H9 (cell line): Measurements from ENCODE around the gene RPS21. TPM values are rescaled to one million over a fixed set of nuclear protein-coding genes. Genes with fewer than 3 reads are reported as not detected.

Source experiments
- DNase-seq: peaks from one replicate; pipeline ENCODE4 v3.0.0-alpha.2; 2017
- H2AFZ ChIP-seq: one replicate; pipeline ENCODE4 v1.6.1; 2013; ENCODE audit warnings: mild to moderate bottlenecking, low read length, control low read depth, moderate library complexity
- H2AK5ac ChIP-seq: 2 replicates; pipeline ENCODE4 v1.6.1; 2013; ENCODE audit warnings: low read length, control low read depth, mixed read lengths; ENCODE audit not compliant: insufficient read length
- H2BK120ac ChIP-seq: one replicate; pipeline ENCODE4 v1.6.1; 2013; ENCODE audit warnings: low read depth, mild to moderate bottlenecking, low read length, control low read depth, inconsistent platforms; ENCODE audit not compliant: poor library complexity, severe bottlenecking
- H2BK12ac ChIP-seq: 2 replicates; pipeline ENCODE4 v1.6.1; 2013; ENCODE audit warnings: low read length, control low read depth, mixed read lengths, low read depth; ENCODE audit not compliant: insufficient read length
- H2BK15ac ChIP-seq: 2 replicates; pipeline ENCODE4 v1.6.1; 2013; ENCODE audit warnings: low read depth, low read length, control low read depth
- H2BK20ac ChIP-seq: one replicate; pipeline ENCODE4 v1.6.1; 2013; ENCODE audit warnings: low read depth, mild to moderate bottlenecking, low read length, control low read depth, inconsistent platforms; ENCODE audit not compliant: poor library complexity, severe bottlenecking
- H2BK5ac ChIP-seq: 2 replicates; pipeline ENCODE4 v1.6.1; 2013; ENCODE audit warnings: low read length, control low read depth, mixed read lengths; ENCODE audit not compliant: insufficient read length
- H3K14ac ChIP-seq: 2 replicates; pipeline ENCODE4 v1.6.1; 2013; ENCODE audit warnings: low read length, control low read depth; ENCODE audit not compliant: insufficient read depth
- H3K18ac ChIP-seq: 2 replicates; pipeline ENCODE4 v1.6.1; 2013; ENCODE audit warnings: low read depth, mild to moderate bottlenecking, mixed read lengths, low read length, control low read depth; ENCODE audit not compliant: insufficient read length
- H3K23ac ChIP-seq: 2 replicates; pipeline ENCODE4 v1.6.1; 2013; ENCODE audit warnings: low read length, control low read depth, mixed read lengths, low read depth; ENCODE audit not compliant: insufficient read length
- H3K23me2 ChIP-seq: 2 replicates; pipeline ENCODE4 v1.6.1; 2013; ENCODE audit warnings: low read depth, mild to moderate bottlenecking, mixed read lengths, low read length, control low read depth; ENCODE audit not compliant: insufficient read length, poor library complexity, severe bottlenecking
- H3K27ac ChIP-seq: 2 replicates; pipeline ENCODE4 v1.5.1; 2013; ENCODE audit warnings: low read length, control low read depth, mixed read lengths, low read depth; ENCODE audit not compliant: insufficient read length
- H3K27me3 ChIP-seq: 2 replicates; pipeline ENCODE4 v1.6.1; 2013; ENCODE audit warnings: low read length, control low read depth, inconsistent platforms; ENCODE audit not compliant: insufficient read depth
- H3K4ac ChIP-seq: 2 replicates; pipeline ENCODE4 v1.6.1; 2013; ENCODE audit warnings: low read depth, mild to moderate bottlenecking, control low read depth, inconsistent platforms, low read length, moderate library complexity
- H3K4me1 ChIP-seq: 2 replicates; pipeline ENCODE4 v1.6.1; 2013; ENCODE audit warnings: low read length, control low read depth, inconsistent platforms; ENCODE audit not compliant: insufficient read depth
- H3K4me2 ChIP-seq: 2 replicates; pipeline ENCODE4 v1.6.1; 2013; ENCODE audit warnings: low read length, control low read depth, mixed read lengths; ENCODE audit not compliant: insufficient read length, insufficient read depth
- H3K56ac ChIP-seq: 2 replicates; pipeline ENCODE4 v1.6.1; 2013; ENCODE audit warnings: low read depth, mild to moderate bottlenecking, mixed read lengths, low read length, control low read depth; ENCODE audit not compliant: insufficient read length
- H3K79me1 ChIP-seq: 2 replicates; pipeline ENCODE4 v1.6.1; 2013; ENCODE audit warnings: low read depth, mild to moderate bottlenecking, moderate library complexity, low read length, control low read depth, inconsistent platforms; ENCODE audit not compliant: insufficient read depth, poor library complexity, severe bottlenecking
- H3K79me2 ChIP-seq: 2 replicates; pipeline ENCODE4 v1.6.1; 2013; ENCODE audit warnings: low read length, control low read depth, inconsistent platforms; ENCODE audit not compliant: insufficient read depth
- H3K9ac ChIP-seq: 2 replicates; pipeline ENCODE4 v1.6.1; 2013; ENCODE audit warnings: low read length, control low read depth, mixed read lengths; ENCODE audit not compliant: insufficient read length; ENCODE audit errors: extremely low read depth
- H3K9me3 ChIP-seq: one replicate; pipeline ENCODE4 v1.6.1; 2013; ENCODE audit warnings: low read depth, low read length, inconsistent platforms; ENCODE audit not compliant: control insufficient read depth
- H3T11ph ChIP-seq: one replicate; pipeline ENCODE4 v1.6.1; 2013; ENCODE audit warnings: mild to moderate bottlenecking, low read length, control low read depth, inconsistent platforms
- H4K20me1 ChIP-seq: one replicate; pipeline ENCODE4 v1.6.1; 2013; ENCODE audit not compliant: control insufficient read depth, insufficient read length, insufficient read depth
- H4K5ac ChIP-seq: 2 replicates; pipeline ENCODE4 v1.6.1; 2013; ENCODE audit warnings: low read depth, mild to moderate bottlenecking, mixed read lengths, low read length, control low read depth; ENCODE audit not compliant: insufficient read length
- H4K8ac ChIP-seq: replicated peaks from 2 replicates; pipeline ENCODE4 v1.6.1; 2013; ENCODE audit warnings: low read length, control low read depth, mixed read lengths, low read depth; ENCODE audit not compliant: insufficient read length
- H4K91ac ChIP-seq: 2 replicates; pipeline ENCODE4 v1.6.1; 2013; ENCODE audit warnings: low read depth, mild to moderate bottlenecking, moderate library complexity, mixed read lengths, low read length, control low read depth; ENCODE audit not compliant: insufficient read length
- H3K27ac Mint-ChIP-seq, 3 experiments: 2 replicates in 2 of 3; 3 replicates in 1 of 3; pipeline ENCODE4 v1.8.0; 2020 to 2021; ENCODE audit warnings: mixed read lengths in 3 of 3, mild to moderate bottlenecking in 1 of 3, moderate library complexity in 1 of 3
- H3K27me3 Mint-ChIP-seq: 2 replicates; pipeline ENCODE4 v1.8.0; 2021; ENCODE audit warnings: low read depth, mild to moderate bottlenecking, moderate library complexity, mixed read lengths
- H3K36me3 Mint-ChIP-seq, 3 experiments: 2 replicates in 2 of 3; 3 replicates in 1 of 3; pipeline ENCODE4 v1.8.0; 2020 to 2021; ENCODE audit warnings: low read depth in 3 of 3, mixed read lengths in 3 of 3; ENCODE audit not compliant: insufficient read depth in 1 of 3
- H3K4me1 Mint-ChIP-seq, 2 experiments: 2 replicates each; pipeline ENCODE4 v1.8.0; 2020; ENCODE audit warnings: mixed read lengths in 2 of 2
- H3K4me3 Mint-ChIP-seq, 2 experiments: 2 replicates in 1 of 2; 3 replicates in 1 of 2; pipeline ENCODE4 v1.8.0; 2020 to 2021; ENCODE audit warnings: mild to moderate bottlenecking in 2 of 2, mixed read lengths in 2 of 2, moderate library complexity in 1 of 2
- H3K9me3 Mint-ChIP-seq, 2 experiments: 2 replicates in 1 of 2; 3 replicates in 1 of 2; pipeline ENCODE4 v1.8.0; 2020; ENCODE audit warnings: mild to moderate bottlenecking in 2 of 2, mixed read lengths in 2 of 2, moderate library complexity in 1 of 2
- WGBS: extraction: QIAGEN DNeasy Blood & Tissue Kit; methylation state at CpG from one replicate; pipeline ENCODE4 v1.1.7; 2013; ENCODE audit warnings: missing lambda C conversion rate, low lambda C conversion rate, mixed read lengths; ENCODE audit not compliant: insufficient read length; ENCODE audit errors: extremely low coverage; 5-methylcytosine and 5-hydroxymethylcytosine counted together
- total RNA-seq: library from RNA; stranded (reverse); gene quantifications from 2 replicates; pipeline ENCODE4 v1.2.1, GENCODE V29; 2021
- TF ChIP-seq, protein P1 (sequence below): fragments of 200-600 bp; sonication (generic); conservative IDR thresholded peaks from 3 replicates; pipeline ENCODE4 v1.8.0; 2021; ENCODE audit warnings: antibody characterized with exemption, mild to moderate bottlenecking

RPS21 gene
- total RNA-seq, 1 experiment from 2014 or later: 1,715 TPM

DNA sequence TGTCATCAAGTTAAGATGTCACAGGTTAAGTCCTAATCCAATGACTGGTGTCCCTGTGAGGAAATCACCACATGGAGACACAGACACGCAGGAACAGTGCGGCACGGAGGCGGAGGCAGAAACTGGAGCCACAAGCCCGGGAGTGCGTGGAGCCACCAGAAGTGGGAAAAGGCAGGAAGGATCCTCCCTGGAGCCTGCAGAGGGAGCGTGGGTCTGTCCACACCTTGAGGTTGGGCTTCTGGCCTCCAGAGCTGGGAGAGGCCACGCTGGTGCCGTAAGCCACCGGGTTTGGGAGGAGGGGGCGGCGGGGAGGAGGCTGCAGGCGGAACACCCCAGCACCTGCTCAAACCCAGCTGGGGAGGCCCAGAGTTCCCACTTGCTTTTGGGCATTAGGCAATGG, 16.4 kb downstream of the RPS21 start:
- no peak overlapping the region for H3K4me2 ChIP-seq
- H4K5ac ChIP-seq: no peak overlapping the region
- H3K9me3 Mint-ChIP-seq: no peaks in the 10 kb centered on the region
- peaks cover under 1% of the 10 kb centered on the region; the same call in 1 of the 2 replicates for H3K27me3 Mint-ChIP-seq
- no peak overlapping the region for H4K8ac ChIP-seq
- H3K14ac ChIP-seq: no peak overlapping the region
- no peaks in the 10 kb centered on the region for H3K23me2 ChIP-seq
- no peak overlapping the region for H2BK5ac ChIP-seq
- no peak overlapping the region for H3K9ac ChIP-seq
- H3K23ac ChIP-seq: no peak overlapping the region
- H2BK12ac ChIP-seq: no peak overlapping the region
- H3K9me3 ChIP-seq: no peaks in the 10 kb centered on the region
- H3K36me3 Mint-ChIP-seq: peaks cover 0 to 4% (median 0%) of the 10 kb centered on the region in 3 experiments; a peak in 1 of 7 replicates
- no peak overlapping the region for H3K27ac Mint-ChIP-seq
- no peak overlapping the region for H3K4ac ChIP-seq
- TF ChIP-seq, protein P1, sequence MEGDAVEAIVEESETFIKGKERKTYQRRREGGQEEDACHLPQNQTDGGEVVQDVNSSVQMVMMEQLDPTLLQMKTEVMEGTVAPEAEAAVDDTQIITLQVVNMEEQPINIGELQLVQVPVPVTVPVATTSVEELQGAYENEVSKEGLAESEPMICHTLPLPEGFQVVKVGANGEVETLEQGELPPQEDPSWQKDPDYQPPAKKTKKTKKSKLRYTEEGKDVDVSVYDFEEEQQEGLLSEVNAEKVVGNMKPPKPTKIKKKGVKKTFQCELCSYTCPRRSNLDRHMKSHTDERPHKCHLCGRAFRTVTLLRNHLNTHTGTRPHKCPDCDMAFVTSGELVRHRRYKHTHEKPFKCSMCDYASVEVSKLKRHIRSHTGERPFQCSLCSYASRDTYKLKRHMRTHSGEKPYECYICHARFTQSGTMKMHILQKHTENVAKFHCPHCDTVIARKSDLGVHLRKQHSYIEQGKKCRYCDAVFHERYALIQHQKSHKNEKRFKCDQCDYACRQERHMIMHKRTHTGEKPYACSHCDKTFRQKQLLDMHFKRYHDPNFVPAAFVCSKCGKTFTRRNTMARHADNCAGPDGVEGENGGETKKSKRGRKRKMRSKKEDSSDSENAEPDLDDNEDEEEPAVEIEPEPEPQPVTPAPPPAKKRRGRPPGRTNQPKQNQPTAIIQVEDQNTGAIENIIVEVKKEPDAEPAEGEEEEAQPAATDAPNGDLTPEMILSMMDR: no peak
- H2BK15ac ChIP-seq: no peak overlapping the region
- H2BK120ac ChIP-seq: no peak overlapping the region
- no peak overlapping the region for H3T11ph ChIP-seq
- H3K18ac ChIP-seq: no peak overlapping the region
- H3K27ac ChIP-seq: no peak overlapping the region
- no peak overlapping the region for H4K91ac ChIP-seq
- no peaks in the 10 kb centered on the region for H3K79me2 ChIP-seq
- no peak overlapping the region for H2AK5ac ChIP-seq
- no peak overlapping the region for H2BK20ac ChIP-seq
- DNase-seq: no peak
- H3K4me3 Mint-ChIP-seq: no peak overlapping the region
- WGBS: no CpG with 5 or more reads among the region's 13 CpGs
- no peaks in the 10 kb centered on the region for H4K20me1 ChIP-seq
- no peak overlapping the region for H3K56ac ChIP-seq
- H3K4me1 ChIP-seq: no peaks in the 10 kb centered on the region
- H2AFZ ChIP-seq: no peak overlapping the region
- no peaks in the 10 kb centered on the region for H3K27me3 ChIP-seq
- peaks cover 9 to 18% of the 10 kb centered on the region in 2 experiments for H3K4me1 Mint-ChIP-seq
- no peaks in the 10 kb centered on the region for H3K79me1 ChIP-seq
